WI38 (cell line): ENCODE results near the gene TNRC6B.
"Not testable (repeated sequence)": the region's sequence is repeated elsewhere in the genome, so short reads cannot be mapped to it uniquely, and the experiment has no call there.

ENCODE experiments used
- H3K4me3 ChIP-seq: 2 replicates; pipeline ENCODE4 v1.5.1; 2011; ENCODE audit warnings: low read depth, mild to moderate bottlenecking, control low read depth, low read length
- TF ChIP-seq, protein P1 (sequence below): IDR thresholded peaks from 2 replicates; pipeline ENCODE4 v1.5.1; 2012; ENCODE audit warnings: low read depth, mild to moderate bottlenecking, control low read depth, low read length

TNRC6B gene

GRCh38 chr22:40366068-40366467, 188.3 kb downstream of the TNRC6B start:
- TF ChIP-seq, protein P1, sequence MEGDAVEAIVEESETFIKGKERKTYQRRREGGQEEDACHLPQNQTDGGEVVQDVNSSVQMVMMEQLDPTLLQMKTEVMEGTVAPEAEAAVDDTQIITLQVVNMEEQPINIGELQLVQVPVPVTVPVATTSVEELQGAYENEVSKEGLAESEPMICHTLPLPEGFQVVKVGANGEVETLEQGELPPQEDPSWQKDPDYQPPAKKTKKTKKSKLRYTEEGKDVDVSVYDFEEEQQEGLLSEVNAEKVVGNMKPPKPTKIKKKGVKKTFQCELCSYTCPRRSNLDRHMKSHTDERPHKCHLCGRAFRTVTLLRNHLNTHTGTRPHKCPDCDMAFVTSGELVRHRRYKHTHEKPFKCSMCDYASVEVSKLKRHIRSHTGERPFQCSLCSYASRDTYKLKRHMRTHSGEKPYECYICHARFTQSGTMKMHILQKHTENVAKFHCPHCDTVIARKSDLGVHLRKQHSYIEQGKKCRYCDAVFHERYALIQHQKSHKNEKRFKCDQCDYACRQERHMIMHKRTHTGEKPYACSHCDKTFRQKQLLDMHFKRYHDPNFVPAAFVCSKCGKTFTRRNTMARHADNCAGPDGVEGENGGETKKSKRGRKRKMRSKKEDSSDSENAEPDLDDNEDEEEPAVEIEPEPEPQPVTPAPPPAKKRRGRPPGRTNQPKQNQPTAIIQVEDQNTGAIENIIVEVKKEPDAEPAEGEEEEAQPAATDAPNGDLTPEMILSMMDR, result no peak
- H3K4me3 ChIP-seq, result no peak overlapping the region

DNA sequence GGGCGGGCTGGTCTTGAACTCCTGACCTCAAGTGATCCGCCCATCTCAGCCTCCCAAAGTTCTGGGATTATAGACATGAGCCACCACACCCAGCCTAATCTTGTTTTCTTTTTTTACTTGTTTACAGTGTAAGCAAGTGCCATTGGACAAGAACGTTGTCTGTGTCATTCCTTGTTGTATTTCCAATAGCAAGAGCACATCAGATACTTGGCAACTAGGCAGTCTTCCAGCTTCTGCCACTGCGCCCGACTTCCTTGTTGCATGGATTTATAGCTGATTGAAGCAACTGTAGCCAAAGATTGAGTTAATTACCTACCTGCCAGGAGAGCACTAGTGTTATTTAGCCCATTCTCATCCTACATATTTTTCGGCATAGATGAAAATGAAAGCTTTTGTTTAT, 189.6 kb downstream of the TNRC6B start:
- TF ChIP-seq, protein P1, result no peak
- no peak overlapping the region for H3K4me3 ChIP-seq

DNA sequence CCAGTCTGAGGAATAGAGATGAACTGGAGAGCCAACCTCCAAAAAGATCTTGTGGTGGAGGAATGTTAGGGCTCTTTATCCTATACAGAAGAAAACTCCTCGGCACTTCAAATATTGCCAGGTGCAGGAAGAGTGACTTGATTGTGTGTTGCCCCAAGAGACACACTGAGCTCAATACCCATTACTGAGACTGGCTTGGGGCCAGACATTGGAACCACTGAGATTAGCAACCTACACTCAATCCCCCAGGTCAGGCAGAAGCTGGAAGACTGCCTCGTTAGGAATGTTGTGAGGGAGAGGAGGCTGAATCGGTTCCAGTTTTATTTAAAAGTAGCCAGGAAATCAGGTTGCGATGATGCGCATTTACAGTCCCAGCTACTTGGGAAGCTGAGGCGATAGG, 190.3 kb downstream of the TNRC6B start:
- H3K4me3 ChIP-seq, result no peak overlapping the region
- TF ChIP-seq, protein P1, result no peak

GRCh38 chr22:40368836-40369235, 191.1 kb downstream of the TNRC6B start:
- H3K4me3 ChIP-seq, result no peak overlapping the region
- TF ChIP-seq, protein P1, result no peak

GRCh38 chr22:40374567-40374966, 196.8 kb downstream of the TNRC6B start:
- TF ChIP-seq, protein P1, result no peak
- no peak overlapping the region for H3K4me3 ChIP-seq

DNA sequence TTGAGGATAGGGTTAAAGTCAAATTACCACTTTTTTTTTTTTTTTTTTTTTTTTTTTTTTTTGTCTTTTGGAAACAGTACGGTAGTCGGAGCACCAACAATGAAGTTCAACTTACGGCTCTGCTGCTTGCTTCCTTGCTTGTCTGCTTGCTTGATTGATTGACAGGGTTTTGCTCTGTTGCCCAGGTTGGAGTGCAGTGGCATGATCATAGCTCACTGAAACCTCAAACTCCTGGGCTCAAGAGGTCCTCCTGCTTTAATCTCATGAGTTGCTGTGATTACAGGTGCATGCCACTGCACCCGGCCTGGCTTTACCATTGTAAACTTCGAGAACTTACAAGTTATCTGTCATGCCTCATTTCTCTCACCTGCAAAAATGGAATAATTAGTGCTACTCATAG, 198.4 kb downstream of the TNRC6B start:
- H3K4me3 ChIP-seq, result no peak overlapping the region
- TF ChIP-seq, protein P1, result no peak

GRCh38 chr22:40377931-40378330, 200.2 kb downstream of the TNRC6B start:
- TF ChIP-seq, protein P1, result no peak
- H3K4me3 ChIP-seq, result no peak overlapping the region

DNA sequence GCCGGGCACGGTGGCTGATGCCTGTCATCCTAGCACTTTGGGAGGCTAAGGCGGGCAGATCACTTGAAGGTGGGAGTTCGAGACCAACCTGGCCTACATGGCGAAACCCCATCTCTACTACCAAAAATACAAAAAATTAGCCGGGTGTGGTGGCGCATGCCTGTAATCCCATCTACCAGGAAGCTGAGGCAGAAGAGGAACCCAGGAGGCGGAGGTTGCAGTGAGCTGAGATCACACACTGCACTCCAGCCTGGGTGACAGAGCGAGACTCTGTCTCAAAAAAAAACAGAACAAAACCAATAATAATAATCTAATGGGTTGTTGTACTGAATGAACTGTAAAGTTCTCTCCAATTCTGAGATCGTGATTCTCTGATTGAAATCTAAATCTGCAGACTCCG, 200.7 kb downstream of the TNRC6B start:
- H3K4me3 ChIP-seq, result not testable (repeated sequence)
